Measurements from ENCODE around the gene EFNA1. TPM values are rescaled to one million over a fixed set of nuclear protein-coding genes. Genes with fewer than 3 reads are reported as not detected.

EFNA1 gene
- total and polyA plus RNA-seq, 2 of the 13 experiments (the other 11 are each of a cell fraction or from before 2014, with no cell fraction given), result 81.8 to 874 TPM

DNA sequence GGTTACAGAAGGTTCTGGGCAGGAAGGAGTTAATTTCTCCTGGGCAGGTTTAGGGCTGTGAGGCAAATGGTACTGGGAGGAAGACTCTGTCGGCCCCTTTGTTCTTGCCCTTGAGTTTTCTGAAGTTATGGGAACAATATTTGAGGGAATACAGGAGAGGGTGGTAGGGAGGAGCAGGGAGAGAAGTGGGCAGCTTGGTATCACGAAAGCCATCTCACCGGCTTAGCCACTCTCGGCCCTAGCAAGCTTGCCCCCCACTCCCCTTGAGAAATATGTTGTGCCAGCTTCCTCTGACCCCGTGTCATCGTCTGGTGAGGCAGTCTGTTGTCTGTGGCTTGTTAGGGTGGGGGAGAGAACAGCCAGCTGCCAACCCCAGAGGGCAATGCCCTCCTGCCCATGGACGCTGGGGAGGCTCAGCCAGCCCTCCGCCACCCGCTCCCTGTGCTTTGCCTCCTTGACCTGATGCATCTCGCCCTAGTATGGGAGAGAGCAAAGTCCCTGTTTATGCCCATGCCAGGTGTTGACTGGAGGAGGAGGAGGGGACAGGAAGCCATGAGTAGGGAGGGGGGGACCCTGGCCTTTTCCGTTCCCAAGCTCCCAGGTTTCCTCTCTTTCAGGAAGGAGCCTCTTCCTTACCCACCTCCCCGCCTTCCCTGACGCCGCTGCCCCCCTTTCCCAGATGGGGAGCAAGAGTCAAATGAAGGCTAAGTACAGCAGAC is 1.2 kb downstream of the EFNA1 start (continued):
- TF ChIP-seq, protein P1, sequence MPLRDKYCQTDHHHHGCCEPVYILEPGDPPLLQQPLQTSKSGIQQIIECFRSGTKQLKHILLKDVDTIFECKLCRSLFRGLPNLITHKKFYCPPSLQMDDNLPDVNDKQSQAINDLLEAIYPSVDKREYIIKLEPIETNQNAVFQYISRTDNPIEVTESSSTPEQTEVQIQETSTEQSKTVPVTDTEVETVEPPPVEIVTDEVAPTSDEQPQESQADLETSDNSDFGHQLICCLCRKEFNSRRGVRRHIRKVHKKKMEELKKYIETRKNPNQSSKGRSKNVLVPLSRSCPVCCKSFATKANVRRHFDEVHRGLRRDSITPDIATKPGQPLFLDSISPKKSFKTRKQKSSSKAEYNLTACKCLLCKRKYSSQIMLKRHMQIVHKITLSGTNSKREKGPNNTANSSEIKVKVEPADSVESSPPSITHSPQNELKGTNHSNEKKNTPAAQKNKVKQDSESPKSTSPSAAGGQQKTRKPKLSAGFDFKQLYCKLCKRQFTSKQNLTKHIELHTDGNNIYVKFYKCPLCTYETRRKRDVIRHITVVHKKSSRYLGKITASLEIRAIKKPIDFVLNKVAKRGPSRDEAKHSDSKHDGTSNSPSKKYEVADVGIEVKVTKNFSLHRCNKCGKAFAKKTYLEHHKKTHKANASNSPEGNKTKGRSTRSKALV (CRISPR knock-in tag; IDR thresholded peaks at IDR 0.05), result no peak
- peak; percentile 52 for TF ChIP-seq YY1 (IDR thresholded peaks at IDR 0.05; ENCODE audit: insufficient read depth, insufficient replicate concordance, low read depth, low read length)
- TF ChIP-seq, protein P2, sequence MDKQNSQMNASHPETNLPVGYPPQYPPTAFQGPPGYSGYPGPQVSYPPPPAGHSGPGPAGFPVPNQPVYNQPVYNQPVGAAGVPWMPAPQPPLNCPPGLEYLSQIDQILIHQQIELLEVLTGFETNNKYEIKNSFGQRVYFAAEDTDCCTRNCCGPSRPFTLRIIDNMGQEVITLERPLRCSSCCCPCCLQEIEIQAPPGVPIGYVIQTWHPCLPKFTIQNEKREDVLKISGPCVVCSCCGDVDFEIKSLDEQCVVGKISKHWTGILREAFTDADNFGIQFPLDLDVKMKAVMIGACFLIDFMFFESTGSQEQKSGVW (CRISPR knock-in tag; IDR thresholded peaks at IDR 0.05; ENCODE audit: borderline replicate concordance), result no peak
- TF ChIP-seq NONO (IDR thresholded peaks at IDR 0.05), result no peak
- peak; percentile 92 for TF ChIP-seq NONO (CRISPR knock-in tag; conservative IDR thresholded peaks at IDR 0.05)
- TF ChIP-seq ZSCAN9 (CRISPR knock-in tag; IDR thresholded peaks at IDR 0.05; ENCODE audit: borderline replicate concordance), result no peak
- TF ChIP-seq ZNF598 (CRISPR knock-in tag; IDR thresholded peaks at IDR 0.05; ENCODE audit: borderline replicate concordance), result no peak
- TF ChIP-seq, protein P3, sequence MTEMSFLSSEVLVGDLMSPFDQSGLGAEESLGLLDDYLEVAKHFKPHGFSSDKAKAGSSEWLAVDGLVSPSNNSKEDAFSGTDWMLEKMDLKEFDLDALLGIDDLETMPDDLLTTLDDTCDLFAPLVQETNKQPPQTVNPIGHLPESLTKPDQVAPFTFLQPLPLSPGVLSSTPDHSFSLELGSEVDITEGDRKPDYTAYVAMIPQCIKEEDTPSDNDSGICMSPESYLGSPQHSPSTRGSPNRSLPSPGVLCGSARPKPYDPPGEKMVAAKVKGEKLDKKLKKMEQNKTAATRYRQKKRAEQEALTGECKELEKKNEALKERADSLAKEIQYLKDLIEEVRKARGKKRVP (CRISPR knock-in tag; IDR thresholded peaks at IDR 0.05), result 0 out of 4 replicates have a peak, but pooled peaks of 1 of the 2 experiments have one; percentile 40
- no peak for TF ChIP-seq BRD4 (CRISPR knock-in tag; IDR thresholded peaks at IDR 0.05)
- peak; percentile 83 for TF ChIP-seq RBFOX2 (IDR thresholded peaks at IDR 0.05; ENCODE audit: low read depth, low read length)
- TF ChIP-seq ZKSCAN1 (IDR thresholded peaks at IDR 0.05; ENCODE audit: low read length), result no peak
- no peak for TF ChIP-seq U2AF1 (optimal IDR thresholded peaks at IDR 0.05; ENCODE audit: low read depth, low read length)
- TF ChIP-seq SRSF1 (optimal IDR thresholded peaks at IDR 0.05; ENCODE audit: low read depth, low read length), result no peak
- TF ChIP-seq, protein P4, sequence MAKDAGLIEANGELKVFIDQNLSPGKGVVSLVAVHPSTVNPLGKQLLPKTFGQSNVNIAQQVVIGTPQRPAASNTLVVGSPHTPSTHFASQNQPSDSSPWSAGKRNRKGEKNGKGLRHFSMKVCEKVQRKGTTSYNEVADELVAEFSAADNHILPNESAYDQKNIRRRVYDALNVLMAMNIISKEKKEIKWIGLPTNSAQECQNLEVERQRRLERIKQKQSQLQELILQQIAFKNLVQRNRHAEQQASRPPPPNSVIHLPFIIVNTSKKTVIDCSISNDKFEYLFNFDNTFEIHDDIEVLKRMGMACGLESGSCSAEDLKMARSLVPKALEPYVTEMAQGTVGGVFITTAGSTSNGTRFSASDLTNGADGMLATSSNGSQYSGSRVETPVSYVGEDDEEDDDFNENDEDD (CRISPR knock-in tag; IDR thresholded peaks at IDR 0.05; ENCODE audit: borderline replicate concordance), result no peak
- peak; percentile 18; the same call in 1 of the 2 replicates for TF ChIP-seq BORCS8-MEF2B (CRISPR knock-in tag; IDR thresholded peaks at IDR 0.05)
- no peak for TF ChIP-seq ZFP36 (IDR thresholded peaks at IDR 0.05; ENCODE audit: borderline replicate concordance, low read depth, low read length, partially characterized antibody)
- TF ChIP-seq HOXA3 (CRISPR knock-in tag; IDR thresholded peaks at IDR 0.05), result peak; percentile 63; the same call in 1 of the 2 replicates
- no peak; the same call in 1 of the 2 replicates for TF ChIP-seq ZNF558 (CRISPR knock-in tag; IDR thresholded peaks at IDR 0.05; ENCODE audit: borderline replicate concordance)
- TF ChIP-seq ZNF788 (CRISPR knock-in tag; IDR thresholded peaks at IDR 0.05; ENCODE audit: borderline replicate concordance), result peak; percentile 46; the same call in 1 of the 2 replicates
- peak; percentile 84 for TF ChIP-seq ZSCAN25 (CRISPR knock-in tag; IDR thresholded peaks at IDR 0.05)
- TF ChIP-seq, protein P5, sequence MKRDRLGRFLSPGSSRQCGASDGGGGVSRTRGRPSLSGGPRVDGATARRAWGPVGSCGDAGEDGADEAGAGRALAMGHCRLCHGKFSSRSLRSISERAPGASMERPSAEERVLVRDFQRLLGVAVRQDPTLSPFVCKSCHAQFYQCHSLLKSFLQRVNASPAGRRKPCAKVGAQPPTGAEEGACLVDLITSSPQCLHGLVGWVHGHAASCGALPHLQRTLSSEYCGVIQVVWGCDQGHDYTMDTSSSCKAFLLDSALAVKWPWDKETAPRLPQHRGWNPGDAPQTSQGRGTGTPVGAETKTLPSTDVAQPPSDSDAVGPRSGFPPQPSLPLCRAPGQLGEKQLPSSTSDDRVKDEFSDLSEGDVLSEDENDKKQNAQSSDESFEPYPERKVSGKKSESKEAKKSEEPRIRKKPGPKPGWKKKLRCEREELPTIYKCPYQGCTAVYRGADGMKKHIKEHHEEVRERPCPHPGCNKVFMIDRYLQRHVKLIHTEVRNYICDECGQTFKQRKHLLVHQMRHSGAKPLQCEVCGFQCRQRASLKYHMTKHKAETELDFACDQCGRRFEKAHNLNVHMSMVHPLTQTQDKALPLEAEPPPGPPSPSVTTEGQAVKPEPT (CRISPR knock-in tag; IDR thresholded peaks at IDR 0.05; ENCODE audit: low read depth), result peak; percentile 67; the same call in 1 of the 2 replicates

All from HepG2 (cell line).